Pancreas (tissue), 10 donors: Measurements from ENCODE around the gene NOL4L. TPM values are rescaled to one million over a fixed set of nuclear protein-coding genes. Genes with fewer than 3 reads are reported as not detected.
"Not testable (repeated sequence)": the region's sequence is repeated elsewhere in the genome, so short reads cannot be mapped to it uniquely, and the experiment has no call there.

ENCODE experiments used
- ATAC-seq, 4 donors: fragments of 200-7000 bp; cut with Tn5 transposase; one replicate each; pipeline versions ENCODE4 v1.8.0 to v1.9.1; 2020; ENCODE audit warnings: mild to moderate bottlenecking in 4 of 4, moderate library complexity in 4 of 4
- DNase-seq, 6 donors: peaks; one replicate each; pipeline ENCODE4 v3.0.0-alpha.2; 2020
- FAIRE-seq: peaks from 2 replicates; lab custom pipeline; 2012; peaks lifted over from hg19 to GRCh38; lab: Jason Lieb, UNC
- H3K27ac ChIP-seq, 4 donors: fragments of 200-600 bp; sonication (generic); 1 replicate in 3 of 4; 2 replicates in 1 of 4; pipeline versions ENCODE4 v1.5.0 to v1.8.0; 2020
- H3K27me3 ChIP-seq, 4 donors: fragments of 200-600 bp; one replicate each; pipeline ENCODE4 v1.8.0; 2021
- H3K36me3 ChIP-seq, 3 donors: fragments of 200-600 bp; sonication (generic) in 1 of 3; one replicate each; pipeline versions ENCODE4 v1.5.0 to v1.8.0; 2020 to 2021
- H3K4me1 ChIP-seq, 3 donors: fragments of 200-600 bp; one replicate each; pipeline ENCODE4 v1.8.0; 2021
- H3K4me3 ChIP-seq, 4 donors: fragments of 200-600 bp; sonication (generic) in 2 of 4; one replicate each; pipeline versions ENCODE4 v1.5.0 to v1.8.0; 2020 to 2021
- H3K9me3 ChIP-seq, 4 donors: fragments of 200-600 bp; one replicate each; pipeline ENCODE4 v1.8.0; 2021
- CTCF ChIP-seq, 4 donors: fragments of 200-600 bp; sonication (generic) in 3 of 4; IDR thresholded peaks; one replicate each; pipeline versions ENCODE4 v1.5.0 to v1.8.0; 2021; ENCODE audit warnings: antibody characterized with exemption in 4 of 4
- WGBS, 2 donors: extraction: QIAGEN DNeasy Blood & Tissue Kit; methylation state at CpG; one replicate each; pipeline ENCODE4 v1.1.7; 2013; 5-methylcytosine and 5-hydroxymethylcytosine counted together
- intact Hi-C, 3 donors: fragments of 100-400 bp; cut with DNase I; formaldehyde crosslinking; loops; one replicate each; pipeline versions ENCODE4 v1.11.1 to v1.14.2; 2022
- polyA plus RNA-seq, 2 donors: library from polyadenylated mRNA; stranded (reverse); fragments of 200-250 nt; gene quantifications; one replicate each; pipeline ENCODE4 v1.2.3, GENCODE V29; 2013
- total RNA-seq, 6 donors: library from RNA; stranded (reverse); fragmentation: NEBNext Ultra II Directional in 4 of 6; extraction: Animal tissue kit (Norgen Biotek cat#: 25700) in 4 of 6; gene quantifications; one replicate each; pipeline versions ENCODE4 v1.2.1 to v1.2.4, GENCODE V29; 2021 to 2023
- donor health status: healthy with polysubstance abuse.
- donor health status: DM: no; HTN: no; CAD: no; lungs with moderate emphysema.
- donor health status: DM: no; HTN: no; CAD: no.
- donor health status: control.
- donor health status: control.
- donor health status: Bipolar disorder and iron deficiency.
- donor health status: DM: yes; HTN: yes; CAD: no.
- donor health status: DM: no; HTN: no; CAD: no.
- donor health status: DM: no; HTN: no; CAD: no.
- donor health status: DM: yes; HTN: yes; CAD: no.

The NOL4L gene
- total and polyA plus RNA-seq, 8 donors = 8.7 to 14.5 (median 10.2) TPM

- no peaks in the 10 kb centered on the region for H3K27me3 ChIP-seq
- peak in 2 of 6 donors; percentile 8 to 39 for DNase-seq
- no peak overlapping the region for H3K27ac ChIP-seq
- H3K9me3 ChIP-seq = no peaks in the 10 kb centered on the region
- ATAC-seq = no peak
- FAIRE-seq = no peak
- no peak overlapping the region for H3K4me3 ChIP-seq
- H3K4me1 ChIP-seq = peaks cover 33 to 35% (median 35%) of the 10 kb centered on the region in 3 donors
- intact Hi-C loops = no loop called here
- no peak for TF ChIP-seq CTCF (IDR thresholded peaks at IDR 0.05)
- WGBS, 2 donors = 89% methylated on average over 7 of the region's 7 CpGs
- peaks cover 0 to 7% (median 0%) of the 10 kb centered on the region in 3 donors for H3K36me3 ChIP-seq
Observed at GRCh38 chr20:32468860-32469259, 116.3 kb downstream of the NOL4L start.

- TF ChIP-seq CTCF (IDR thresholded peaks at IDR 0.05) = no peak
- ATAC-seq (no peak), FAIRE-seq (no peak), DNase-seq (peak in 1 of 6 donors; percentile 17)
- no peak overlapping the region for H3K4me3 ChIP-seq
- no peak overlapping the region for H3K27ac ChIP-seq
- H3K36me3 ChIP-seq = peaks cover 0 to 7% (median 0%) of the 10 kb centered on the region in 3 donors
- no peaks in the 10 kb centered on the region for H3K27me3 ChIP-seq
- 84 to 89% methylated on average over 6 of the region's 6 CpGs for WGBS, 2 donors
- H3K9me3 ChIP-seq = no peaks in the 10 kb centered on the region
- H3K4me1 ChIP-seq = peaks cover 33 to 35% (median 35%) of the 10 kb centered on the region in 3 donors
- intact Hi-C loops = no loop called here
Observed at GRCh38 chr20:32468313-32468640, 116.9 kb downstream of the NOL4L start.

- ATAC-seq (no peak), FAIRE-seq (no peak), DNase-seq (peak in 3 of 6 donors; percentile 61 to 84 (median 71))
- Histone ChIP-seq H3K9me3 (no peaks in the 10 kb centered on the region), H3K27me3 (no peaks in the 10 kb centered on the region), H3K27ac (peak overlapping the region in 1 of 4 donors; percentile 88), H3K4me3 (no peak overlapping the region), H3K4me1 (peaks cover 32 to 37% (median 35%) of the 10 kb centered on the region in 3 donors), H3K36me3 (peaks cover 0 to 7% (median 0%) of the 10 kb centered on the region in 3 donors)
- WGBS, 2 donors = 82 to 83% methylated on average over 9 to 12 of the region's 12 CpGs
- intact Hi-C loops = no loop called here
- TF ChIP-seq CTCF (IDR thresholded peaks at IDR 0.05) = no peak
Observed at GRCh38 chr20:32467506-32468312, 117.4 kb downstream of the NOL4L start.

GRCh38 chr20:32466739-32467505 lies 118.2 kb downstream of the NOL4L start:
- TF ChIP-seq CTCF (IDR thresholded peaks at IDR 0.05) = no peak
- Histone ChIP-seq H3K9me3 (no peaks in the 10 kb centered on the region), H3K36me3 (peaks cover 0 to 3% (median 0%) of the 10 kb centered on the region in 3 donors), H3K27ac (peak overlapping the region in 3 of 4 donors; percentile 68 to 88 (median 77)), H3K4me1 (peaks cover 30 to 39% (median 38%) of the 10 kb centered on the region in 3 donors), H3K27me3 (no peaks in the 10 kb centered on the region), H3K4me3 (no peak overlapping the region)
- intact Hi-C loops = no loop called here
- WGBS, 2 donors = 76 to 90% methylated on average over 13 to 16 of the region's 16 CpGs
- peak in 2 of 6 donors; percentile 37 to 76 for DNase-seq
- ATAC-seq = no peak
- no peak for FAIRE-seq

GRCh38 chr20:32465901-32466675 lies 119.0 kb downstream of the NOL4L start:
- H3K4me3 ChIP-seq, FAIRE-seq, intact Hi-C loops, H3K36me3 ChIP-seq, H3K27me3 ChIP-seq, ATAC-seq, H3K9me3 ChIP-seq: not testable (repeated sequence)
- Histone ChIP-seq H3K27ac (peak overlapping the region; percentile 68 to 88 (median 80)), H3K4me1 (peaks cover 30 to 39% (median 38%) of the 10 kb centered on the region in 3 donors)
- 46 to 55% methylated on average over 15 of the region's 15 CpGs for WGBS, 2 donors
- peak in 4 of 6 donors; percentile 27 to 75 (median 56) for DNase-seq
